K562 (cell line): Measurements from ENCODE around the gene PPP2R5A.

ENCODE experiments used
- EGR1 ChIP-seq: fragments of 450-650 bp; conservative IDR thresholded peaks from 2 replicates; pipeline ENCODE4 v1.6.1; 2017; ENCODE audit warnings: mild to moderate bottlenecking
- MXD1 ChIP-seq: fragments of 250-450 bp; sonication (Bioruptor Pico); IDR thresholded peaks from 2 replicates; pipeline ENCODE4 v1.8.0; 2021; ENCODE audit warnings: borderline replicate concordance, mild to moderate bottlenecking, moderate library complexity; ENCODE audit not compliant: poor library complexity, severe bottlenecking
- POLR2A ChIP-seq: fragments of 450-650 bp; conservative IDR thresholded peaks from 2 replicates; pipeline ENCODE4 v1.6.1; 2016
- SNAPC5 ChIP-seq: fragments of 250-450 bp; sonication (Bioruptor Pico); IDR thresholded peaks from 2 replicates; pipeline ENCODE4 v1.8.0; 2021; ENCODE audit warnings: moderate library complexity, mild to moderate bottlenecking, inconsistent platforms
- SREBF2 ChIP-seq: sonication (generic); formaldehyde crosslinking; IDR thresholded peaks from 2 replicates; pipeline ENCODE4 v1.4.0; 2020; ENCODE audit warnings: mild to moderate bottlenecking, missing genetic modification reagents
- ZEB2 ChIP-seq: fragments of 450-650 bp; IDR thresholded peaks from 2 replicates; pipeline ENCODE4 v1.6.1; 2016
- TF ChIP-seq, protein P1 (sequence below): fragments of 250-450 bp; sonication (Bioruptor Pico); IDR thresholded peaks from 2 replicates; pipeline ENCODE4 v1.8.0; 2021; ENCODE audit warnings: moderate library complexity, mild to moderate bottlenecking, inconsistent platforms
- TF ChIP-seq, protein P2 (sequence below), 3 experiments: IDR thresholded peaks in 2 of 3; conservative IDR thresholded peaks in 1 of 3; 2 replicates each; pipeline ENCODE4 v1.5.1; 2011 to 2012; ENCODE audit warnings: low read length in 3 of 3, mild to moderate bottlenecking in 3 of 3, control low read depth in 2 of 3, improper control_type of control experiment in 1 of 3, inconsistent platforms in 1 of 3, low read depth in 1 of 3, mixed read lengths in 1 of 3, moderate library complexity in 1 of 3; ENCODE audit not compliant: insufficient read depth in 2 of 3

DNA sequence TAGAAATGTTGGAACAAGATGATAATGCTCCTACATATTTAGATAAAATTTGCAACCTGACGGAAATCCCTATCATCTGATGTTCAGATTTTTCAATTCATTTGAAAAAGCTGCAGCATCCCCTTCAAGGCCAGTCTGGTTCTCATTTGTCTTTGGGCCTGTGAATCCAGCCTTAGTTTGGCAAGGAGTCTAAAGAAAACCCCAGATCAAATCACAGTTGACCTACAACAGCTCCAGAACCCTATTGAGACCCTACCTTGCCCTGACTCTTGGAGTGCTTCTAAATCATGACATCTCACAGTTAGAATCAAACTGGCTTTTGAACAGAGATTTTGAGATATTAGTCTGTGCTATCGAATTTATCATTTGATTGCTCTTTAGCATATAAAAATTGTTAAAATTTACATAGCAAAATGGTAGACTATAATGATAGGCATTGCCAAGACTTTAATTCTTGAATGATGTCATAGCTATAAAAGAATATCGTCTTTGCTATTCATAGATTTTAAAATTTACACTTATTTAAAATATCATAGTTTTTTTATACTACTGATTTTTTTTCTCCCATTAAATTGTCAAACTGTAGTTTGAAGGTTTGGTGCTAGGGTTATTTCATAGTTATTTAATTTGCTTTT is 2.2 kb downstream of the PPP2R5A start:
- no peak for TF ChIP-seq EGR1
- no peak for TF ChIP-seq POLR2A
- no peak for TF ChIP-seq MXD1 (CRISPR knock-in tag)
- TF ChIP-seq, protein P1, sequence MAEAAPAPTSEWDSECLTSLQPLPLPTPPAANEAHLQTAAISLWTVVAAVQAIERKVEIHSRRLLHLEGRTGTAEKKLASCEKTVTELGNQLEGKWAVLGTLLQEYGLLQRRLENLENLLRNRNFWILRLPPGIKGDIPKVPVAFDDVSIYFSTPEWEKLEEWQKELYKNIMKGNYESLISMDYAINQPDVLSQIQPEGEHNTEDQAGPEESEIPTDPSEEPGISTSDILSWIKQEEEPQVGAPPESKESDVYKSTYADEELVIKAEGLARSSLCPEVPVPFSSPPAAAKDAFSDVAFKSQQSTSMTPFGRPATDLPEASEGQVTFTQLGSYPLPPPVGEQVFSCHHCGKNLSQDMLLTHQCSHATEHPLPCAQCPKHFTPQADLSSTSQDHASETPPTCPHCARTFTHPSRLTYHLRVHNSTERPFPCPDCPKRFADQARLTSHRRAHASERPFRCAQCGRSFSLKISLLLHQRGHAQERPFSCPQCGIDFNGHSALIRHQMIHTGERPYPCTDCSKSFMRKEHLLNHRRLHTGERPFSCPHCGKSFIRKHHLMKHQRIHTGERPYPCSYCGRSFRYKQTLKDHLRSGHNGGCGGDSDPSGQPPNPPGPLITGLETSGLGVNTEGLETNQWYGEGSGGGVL (CRISPR knock-in tag) = no peak
- TF ChIP-seq SREBF2 = no peak
- no peak for TF ChIP-seq ZEB2
- TF ChIP-seq SNAPC5 (CRISPR knock-in tag) = no peak
- TF ChIP-seq, protein P2, sequence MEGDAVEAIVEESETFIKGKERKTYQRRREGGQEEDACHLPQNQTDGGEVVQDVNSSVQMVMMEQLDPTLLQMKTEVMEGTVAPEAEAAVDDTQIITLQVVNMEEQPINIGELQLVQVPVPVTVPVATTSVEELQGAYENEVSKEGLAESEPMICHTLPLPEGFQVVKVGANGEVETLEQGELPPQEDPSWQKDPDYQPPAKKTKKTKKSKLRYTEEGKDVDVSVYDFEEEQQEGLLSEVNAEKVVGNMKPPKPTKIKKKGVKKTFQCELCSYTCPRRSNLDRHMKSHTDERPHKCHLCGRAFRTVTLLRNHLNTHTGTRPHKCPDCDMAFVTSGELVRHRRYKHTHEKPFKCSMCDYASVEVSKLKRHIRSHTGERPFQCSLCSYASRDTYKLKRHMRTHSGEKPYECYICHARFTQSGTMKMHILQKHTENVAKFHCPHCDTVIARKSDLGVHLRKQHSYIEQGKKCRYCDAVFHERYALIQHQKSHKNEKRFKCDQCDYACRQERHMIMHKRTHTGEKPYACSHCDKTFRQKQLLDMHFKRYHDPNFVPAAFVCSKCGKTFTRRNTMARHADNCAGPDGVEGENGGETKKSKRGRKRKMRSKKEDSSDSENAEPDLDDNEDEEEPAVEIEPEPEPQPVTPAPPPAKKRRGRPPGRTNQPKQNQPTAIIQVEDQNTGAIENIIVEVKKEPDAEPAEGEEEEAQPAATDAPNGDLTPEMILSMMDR (IDR thresholded peaks at IDR 0.05 in 2 of 3, conservative IDR thresholded peaks at IDR 0.05 in 1 of 3; ENCODE audit: insufficient read depth in 2 of 3, low read depth in 1 of 3, low read length in 3 of 3) = no peak
